ENCODE results near the gene VPS8. TPM values are rescaled to one million over a fixed set of nuclear protein-coding genes. Genes with fewer than 3 reads are reported as not detected.

Gene VPS8
- total RNA-seq, 2 donors from 2014 or later = 39.2 to 52.7 TPM

- Histone ChIP-seq H3K9me3 (no peaks in the 10 kb centered on the region), H3K36me3 (replicated peaks in 1 of 2; ENCODE audit: insufficient read depth in 1 of 2, low read depth in 2 of 2) (no peaks in the 10 kb centered on the region), H3K27ac (no peak overlapping the region), H3K27me3 (no peaks in the 10 kb centered on the region), H3K4me3 (no peak overlapping the region), H3K4me1 (peaks cover 4% of the 10 kb centered on the region)
- ATAC-seq (peak; percentile 93), DNase-seq (peak; percentile 95 to 98 (median 96))
- WGBS, 2 donors = 18 to 20% methylated on average over 11 of the region's 11 CpGs
- TF ChIP-seq POLR2A (IDR thresholded peaks at IDR 0.05) (no peak), CTCF (IDR thresholded peaks at IDR 0.05) (peak; percentile 65 to 97 (median 93))
- intact Hi-C loops (cut with DNase I) = loop anchor here (10.0 kb wide), 1 partner anchor 63 kb away; the partner anchor contains the start of gene MAGEF1
These were observed 34.2 kb upstream of the VPS8 start for GRCh38 chr3:184777566-184778356.

GRCh38 chr3:184778426-184779332 lies 33.3 kb upstream of the VPS8 start:
- intact Hi-C loops (cut with DNase I) = loop anchor here (10.0 kb wide), 1 partner anchor 64 kb away; the partner anchor contains the start of gene MAGEF1
- H3K27ac ChIP-seq = no peak overlapping the region
- TF ChIP-seq CTCF (IDR thresholded peaks at IDR 0.05) = no peak
- no peak for TF ChIP-seq POLR2A (IDR thresholded peaks at IDR 0.05)
- no peaks in the 10 kb centered on the region for H3K36me3 ChIP-seq (replicated peaks in 1 of 2; ENCODE audit: insufficient read depth in 1 of 2, low read depth in 2 of 2)
- no peak for DNase-seq
- no peaks in the 10 kb centered on the region for H3K27me3 ChIP-seq
- no peak overlapping the region for H3K4me3 ChIP-seq
- no peak for ATAC-seq
- WGBS, 2 donors = 53 to 64% methylated on average over 15 to 26 of the region's 26 CpGs
- H3K9me3 ChIP-seq = no peaks in the 10 kb centered on the region
- H3K4me1 ChIP-seq = peaks cover 4% of the 10 kb centered on the region

GRCh38 chr3:184780981-184781515 lies 30.9 kb upstream of the VPS8 start:
- TF ChIP-seq CTCF (IDR thresholded peaks at IDR 0.05) (no peak), POLR2A (IDR thresholded peaks at IDR 0.05) (no peak)

GRCh38 chr3:184781801-184782200 lies 30.2 kb upstream of the VPS8 start:
- H3K27me3 ChIP-seq = no peaks in the 10 kb centered on the region
- peaks cover 4% of the 10 kb centered on the region for H3K4me1 ChIP-seq
- WGBS, 2 donors = 87 to 94% methylated on average over 4 of the region's 4 CpGs
- no peak overlapping the region for H3K4me3 ChIP-seq
- H3K36me3 ChIP-seq (replicated peaks in 1 of 2; ENCODE audit: insufficient read depth in 1 of 2, low read depth in 2 of 2) = no peaks in the 10 kb centered on the region
- no peak for ATAC-seq
- TF ChIP-seq POLR2A (IDR thresholded peaks at IDR 0.05) = no peak
- no peak for TF ChIP-seq CTCF (IDR thresholded peaks at IDR 0.05)
- intact Hi-C loops (cut with DNase I) = no loop called here
- H3K27ac ChIP-seq = no peak overlapping the region
- DNase-seq = no peak
- H3K9me3 ChIP-seq = no peaks in the 10 kb centered on the region

More at GRCh38 chr3:184780981-184781515, 30.9 kb upstream of the VPS8 start:
- ATAC-seq (no peak), DNase-seq (peak in 2 of 4 donors; percentile 61 to 67)
- H3K4me3 ChIP-seq = no peak overlapping the region
- H3K4me1 ChIP-seq = peaks cover 4% of the 10 kb centered on the region
- peak overlapping the region in 1 of 4 donors; percentile 26 for H3K27ac ChIP-seq
- H3K27me3 ChIP-seq = no peaks in the 10 kb centered on the region
- WGBS, 2 donors = 49 to 53% methylated on average over 3 to 6 of the region's 6 CpGs
- intact Hi-C loops (cut with DNase I) = no loop called here
- H3K9me3 ChIP-seq = no peaks in the 10 kb centered on the region
- H3K36me3 ChIP-seq (replicated peaks in 1 of 2; ENCODE audit: insufficient read depth in 1 of 2, low read depth in 2 of 2) = no peaks in the 10 kb centered on the region

All from body of pancreas (tissue), 4 donors.